ENCODE data around the gene FAM153A.
"Not testable (repeated sequence)": the region's sequence is repeated elsewhere in the genome, so short reads cannot be mapped to it uniquely, and the experiment has no call there.

FAM153A gene

GRCh38 chr5:177782792-177783633 lies at the start of gene FAM153A:
TSS of gene FAM153A (minus strand) at chr5:177782899.
- DNase-seq (ENCODE audit: low read depth, low spot score) = not testable (repeated sequence)

- DNase-seq (ENCODE audit: low read depth, low spot score) = not testable (repeated sequence)
Observed at GRCh38 chr5:177832287-177832686, 49.6 kb upstream of the FAM153A start.

GRCh38 chr5:177826073-177826472 lies 43.4 kb upstream of the FAM153A start:
- not testable (repeated sequence) for DNase-seq (ENCODE audit: low read depth, low spot score)

GRCh38 chr5:177824776-177825175 lies 42.1 kb upstream of the FAM153A start:
- DNase-seq (ENCODE audit: low read depth, low spot score) = not testable (repeated sequence)

GRCh38 chr5:177822489-177822888 lies 39.8 kb upstream of the FAM153A start:
- DNase-seq (ENCODE audit: low read depth, low spot score) = not testable (repeated sequence)

GRCh38 chr5:177819664-177820063 lies 37.0 kb upstream of the FAM153A start:
- not testable (repeated sequence) for DNase-seq (ENCODE audit: low read depth, low spot score)

GRCh38 chr5:177812814-177813425 lies 30.2 kb upstream of the FAM153A start:
- DNase-seq (ENCODE audit: low read depth, low spot score) = not testable (repeated sequence)

- DNase-seq (ENCODE audit: low read depth, low spot score) = not testable (repeated sequence)
Observed at GRCh38 chr5:177812160-177812743, 29.6 kb upstream of the FAM153A start.

GRCh38 chr5:177809209-177809913 lies 26.7 kb upstream of the FAM153A start:
- DNase-seq (ENCODE audit: low read depth, low spot score) = not testable (repeated sequence)

- not testable (repeated sequence) for DNase-seq (ENCODE audit: low read depth, low spot score)
Observed at GRCh38 chr5:177808420-177808819, 25.7 kb upstream of the FAM153A start.

- DNase-seq (ENCODE audit: low read depth, low spot score) = not testable (repeated sequence)
Observed at GRCh38 chr5:177807265-177807664, 24.6 kb upstream of the FAM153A start.

GRCh38 chr5:177801427-177801826 lies 18.7 kb upstream of the FAM153A start:
- not testable (repeated sequence) for DNase-seq (ENCODE audit: low read depth, low spot score)

- not testable (repeated sequence) for DNase-seq (ENCODE audit: low read depth, low spot score)
Observed at GRCh38 chr5:177798237-177798840, 15.6 kb upstream of the FAM153A start.

- DNase-seq (ENCODE audit: low read depth, low spot score) = not testable (repeated sequence)
Observed at GRCh38 chr5:177793272-177793671, 10.6 kb upstream of the FAM153A start.

GRCh38 chr5:177791649-177792048 lies 8.9 kb upstream of the FAM153A start:
- not testable (repeated sequence) for DNase-seq (ENCODE audit: low read depth, low spot score)

- DNase-seq (ENCODE audit: low read depth, low spot score) = not testable (repeated sequence)
Observed at GRCh38 chr5:177782169-177782568, 530 bp downstream of the FAM153A start.

GRCh38 chr5:177771206-177771605 lies 11.5 kb downstream of the FAM153A start:
- DNase-seq (ENCODE audit: low read depth, low spot score) = not testable (repeated sequence)

- DNase-seq (ENCODE audit: low read depth, low spot score) = not testable (repeated sequence)
Observed at GRCh38 chr5:177770646-177771045, 12.1 kb downstream of the FAM153A start.

GRCh38 chr5:177763737-177764508 lies 18.8 kb downstream of the FAM153A start:
- DNase-seq (ENCODE audit: low read depth, low spot score) = not testable (repeated sequence)

- DNase-seq (ENCODE audit: low read depth, low spot score) = not testable (repeated sequence)
Observed at GRCh38 chr5:177760954-177761353, 21.7 kb downstream of the FAM153A start.

Data from brain pericyte (primary cell).